H1 (cell line): ENCODE measurements around the gene EPSTI1. TPM values are rescaled to one million over a fixed set of nuclear protein-coding genes. Genes with fewer than 3 reads are reported as not detected.

ENCODE experiments used
- GABPA ChIP-seq: IDR thresholded peaks from 2 replicates; pipeline ENCODE4 v1.6.1; 2011; ENCODE audit warnings: mild to moderate bottlenecking, low read length, moderate library complexity, borderline replicate concordance; ENCODE audit not compliant: insufficient read depth
- TAF1 ChIP-seq: IDR thresholded peaks from 2 replicates; pipeline ENCODE4 v1.6.1; 2011; ENCODE audit warnings: mild to moderate bottlenecking, low read depth, low read length
- polyA plus RNA-seq, 7 experiments: library from polyadenylated mRNA; depleted of rRNA in 3 of 7; stranded (reverse) in 5 of 7; unstranded in 2 of 7; fragments of >200 nt in 5 of 7; fragments of 200-250 nt in 2 of 7; gene quantifications; 1 replicate in 5 of 7; 2 replicates in 1 of 7; 4 replicates in 1 of 7; pipeline versions ENCODE4 v1.2.1 to v1.2.3, GENCODE V29; 2011 to 2013; ENCODE audit warnings: missing spikeins in 2 of 7, mixed read lengths in 2 of 7
- total RNA-seq: library from RNA; stranded (reverse); fragmentation: NEBNext Ultra II Directional; extraction: Animal tissue kit (Norgen Biotek cat#: 25700); gene quantifications from 2 replicates; pipeline ENCODE4 v1.2.1, GENCODE V29; 2021

The EPSTI1 gene
- total and polyA plus RNA-seq, 2 of the 8 experiments (the other 6 are each of a cell fraction or from before 2014, with no cell fraction given), result 0.23 to 0.37 TPM

- TF ChIP-seq GABPA (no peak), TAF1 (no peak)
Measured at GRCh38 chr13:42926555-42926954, 65.5 kb downstream of the EPSTI1 start (continued).
